ENCODE measurements around the gene ACVR1C. TPM values are rescaled to one million over a fixed set of nuclear protein-coding genes. Genes with fewer than 3 reads are reported as not detected.
"Not testable (repeated sequence)": the region's sequence is repeated elsewhere in the genome, so short reads cannot be mapped to it uniquely, and the experiment has no call there.

Gene ACVR1C
- total and polyA plus RNA-seq, 2 of the 4 experiments (the other 2 are of a cell fraction): 0.07 to 0.18 TPM

DNA sequence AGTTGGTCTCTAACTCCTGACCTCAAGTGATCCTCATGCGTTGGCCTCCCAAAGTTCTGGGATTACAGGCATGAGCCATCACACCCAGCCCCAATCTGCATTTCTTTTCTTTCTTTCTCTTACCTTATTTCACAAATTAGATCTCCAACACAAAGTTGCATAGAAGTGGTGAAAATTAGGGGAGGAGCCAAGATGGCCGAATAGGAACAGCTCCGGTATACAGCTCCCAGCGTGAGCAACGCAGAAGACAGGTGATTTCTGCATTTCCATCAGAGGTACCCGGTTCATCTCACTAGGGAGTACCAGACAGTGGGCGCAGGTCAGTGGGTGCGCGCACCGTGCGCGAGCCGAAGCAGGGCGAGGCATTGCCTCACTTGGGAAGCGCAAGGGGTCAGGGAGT lies 113.7 kb downstream of the ACVR1C start:
- intact Hi-C loops (cut with micrococcal nuclease); H4K20me1 ChIP-seq (ENCODE audit: insufficient read depth, low read length); H2AK9ac ChIP-seq (replicated peaks; ENCODE audit: low read depth, low read length, poor library complexity); ATAC-seq (ENCODE audit: low read depth); H3K14ac ChIP-seq (replicated peaks; ENCODE audit: low read depth, low read length); H2BK5ac ChIP-seq (ENCODE audit: low read depth, low read length, poor library complexity, severe bottlenecking); H3K18ac ChIP-seq (ENCODE audit: low read depth, low read length); H4K91ac ChIP-seq (ENCODE audit: insufficient read depth, low read depth, low read length); H3K4me2 ChIP-seq (ENCODE audit: low read depth, low read length); H4K5ac ChIP-seq (ENCODE audit: low read depth, low read length); H3K56ac ChIP-seq (ENCODE audit: extremely low read depth, insufficient read depth, low read length); BruUV-seq (replicated peaks); H3K36me3 ChIP-seq (ENCODE audit: control insufficient read depth, insufficient read depth, low read length); H4K8ac ChIP-seq (ENCODE audit: low read depth in 2 of 2, low read length in 2 of 2); H3K9ac ChIP-seq (ENCODE audit: low read depth, low read length); H3K27ac ChIP-seq (ENCODE audit: insufficient read depth, low read length); H3K4me1 ChIP-seq (ENCODE audit: control insufficient read depth, insufficient read depth, low read length); H3K9me3 ChIP-seq (ENCODE audit: control insufficient read depth, insufficient read depth, low read length); H3K79me1 ChIP-seq (ENCODE audit: low read depth in 1 of 2, low read length in 2 of 2); H2BK120ac ChIP-seq (ENCODE audit: low read depth, low read length); dilution Hi-C loops (cut with HindIII; ENCODE audit: low sequenced_read_pairs, unreplicated experiment); H3K9me1 ChIP-seq (ENCODE audit: insufficient read depth, low read length); H3K4ac ChIP-seq (ENCODE audit: low read depth, low read length); H3K23ac ChIP-seq (ENCODE audit: low read depth, low read length); H3K27me3 ChIP-seq (ENCODE audit: control insufficient read depth, insufficient read depth, low read length); H2AK5ac ChIP-seq (ENCODE audit: low read depth, low read length); H2AFZ ChIP-seq (replicated peaks; ENCODE audit: low read length, poor library complexity); H3K4me3 ChIP-seq (ENCODE audit: insufficient read depth, low read depth, low read length); H2BK15ac ChIP-seq (ENCODE audit: low read depth, low read length); DNase-seq; H2BK20ac ChIP-seq (ENCODE audit: low read depth, low read length); in situ Hi-C loops (cut with MboI; ENCODE audit: low sequenced_read_pairs): not testable (repeated sequence)
- CTCF ChIA-PET: interaction anchor here (0.6 kb wide), 1 partner anchor 386 kb away, joined by 3 read pairs; no protein-coding TSS in a partner anchor
- POLR2A ChIA-PET (ENCODE audit: unreplicated experiment): interaction anchor here (0.6 kb wide), 1 partner anchor 30 kb away, joined by 17 read pairs; no protein-coding TSS in a partner anchor
- WGBS, 2 experiments (ENCODE audit: extremely low coverage in 2 of 2, insufficient read length in 1 of 2): 82% methylated on average over 4 of the region's 15 CpGs; no CpG with 5 or more reads in 1 of the 2 experiments

Measured in IMR-90 (cell line).